HG03196 (cell line): ENCODE data around the gene SHISAL1.

Experiments used
- ATAC-seq: cut with Tn5 transposase; IDR thresholded peaks from one replicate; pipeline ENCODE4 v1.9.1; 2021; ENCODE audit not compliant: unreplicated experiment

The SHISAL1 gene

DNA sequence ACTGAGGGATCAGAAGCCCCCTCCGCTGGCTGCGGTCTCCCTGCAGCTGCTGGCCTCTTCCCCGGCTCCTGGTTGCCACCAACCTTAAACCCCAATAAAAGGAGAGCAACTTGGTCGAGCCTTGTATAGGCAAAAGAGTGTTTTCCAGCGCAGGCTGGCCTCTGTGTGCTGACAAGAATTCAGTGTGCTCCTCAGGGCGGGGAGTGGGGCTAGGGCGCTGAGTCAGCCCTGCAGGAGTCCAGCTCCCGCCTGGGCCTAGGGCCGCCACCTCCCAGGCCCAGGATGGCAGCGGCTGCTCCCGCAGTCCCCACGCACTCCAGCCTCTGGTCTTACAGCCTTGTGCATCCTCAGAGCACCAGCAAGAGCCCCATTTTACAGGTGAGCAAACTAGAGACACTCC lies at the start of gene SHISAL1:
Gene SHISAL1, minus strand, starts transcription at position 186 of the 400 bp plus-strand sequence. CDS start 12,006 bp downstream, outside the sequence.
- ATAC-seq = no peak

DNA sequence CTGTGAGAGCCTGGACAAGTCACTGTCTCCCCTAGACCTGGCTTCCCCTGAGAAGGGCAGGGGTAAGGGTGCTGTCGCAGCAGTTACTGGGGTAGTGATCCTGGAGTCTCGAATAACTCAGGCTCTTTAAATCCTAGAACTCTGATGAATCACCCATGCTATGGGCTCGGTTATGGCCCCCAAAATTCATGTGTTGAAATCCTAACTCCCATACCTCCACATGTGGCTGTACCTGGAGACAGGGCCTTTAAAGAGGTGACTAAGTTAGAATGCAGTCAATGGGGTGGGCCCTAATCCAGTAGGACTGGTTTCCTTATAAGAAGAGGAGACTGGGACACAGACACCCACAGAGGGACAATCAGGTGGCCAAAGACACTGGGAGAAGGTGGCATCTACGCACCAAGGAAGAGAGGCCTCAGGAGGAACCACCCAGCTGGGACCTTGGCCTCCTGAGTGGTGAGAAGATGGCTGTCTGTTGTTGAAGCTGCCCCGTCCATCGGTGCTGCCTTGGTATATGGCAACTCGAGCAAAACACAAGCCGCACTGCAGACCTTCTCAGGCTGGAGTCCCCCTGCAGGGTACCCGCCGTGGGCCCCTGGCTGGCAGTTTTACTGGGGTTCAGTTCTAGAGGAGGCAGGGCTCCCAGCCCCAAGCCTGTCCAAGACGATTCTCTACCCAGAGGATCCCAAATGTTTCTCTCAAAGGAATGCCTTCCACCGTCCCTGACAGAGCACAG lies 48.8 kb upstream of the SHISAL1 start:
- ATAC-seq = no peak

DNA sequence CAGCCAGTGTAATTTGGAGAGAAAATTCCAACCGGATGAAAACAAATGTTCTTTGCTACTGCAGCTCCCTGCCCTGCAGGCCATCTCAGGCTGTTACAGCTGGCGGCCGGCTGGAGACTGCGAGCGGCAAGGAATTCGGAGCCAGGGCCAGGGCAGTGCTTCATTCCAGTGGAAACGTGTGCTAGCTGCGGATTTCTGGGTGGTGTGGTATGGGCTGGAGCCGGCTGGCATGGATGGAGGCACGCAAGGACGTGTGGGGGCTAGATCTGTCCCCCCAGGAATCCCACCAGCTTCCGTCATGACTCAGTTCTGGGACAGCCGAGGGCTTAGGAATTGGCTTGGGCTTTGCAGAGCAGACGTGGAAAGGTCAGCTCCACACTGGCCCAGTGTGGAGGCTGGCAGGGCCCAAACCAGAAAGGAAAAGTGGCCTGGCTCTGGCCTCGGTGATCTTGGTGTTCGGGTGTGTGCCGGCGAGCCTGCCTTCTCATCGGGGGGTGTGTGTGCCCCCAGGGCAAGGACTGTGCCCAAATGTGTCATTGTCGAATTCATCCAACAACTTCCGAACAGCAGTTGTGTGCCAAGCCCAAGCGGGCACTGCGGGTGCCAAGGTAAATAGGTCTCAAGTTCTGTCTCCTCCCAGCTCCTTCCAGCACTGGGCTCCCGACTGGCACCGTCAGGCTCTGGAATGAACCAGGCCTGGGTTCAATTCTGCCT lies 48.1 kb upstream of the SHISAL1 start:
- no peak for ATAC-seq

DNA sequence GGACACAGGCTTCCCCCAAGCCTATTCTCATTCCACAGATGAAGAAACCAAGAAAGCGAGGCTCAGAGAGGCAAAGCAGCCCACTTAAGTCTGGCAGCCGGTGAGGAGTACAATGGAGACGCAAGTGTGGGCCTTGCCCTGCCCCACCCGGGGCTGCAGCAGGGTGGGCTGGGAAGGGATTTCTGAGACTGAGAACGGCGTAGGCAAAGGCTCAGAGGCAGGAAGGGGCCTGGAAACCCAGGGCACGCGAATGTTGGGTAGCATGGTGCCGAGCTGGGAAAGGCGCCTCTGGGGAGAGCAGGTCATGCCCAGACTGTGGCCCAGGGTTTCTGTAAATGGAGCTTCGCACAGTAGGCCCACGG lies 47.5 kb upstream of the SHISAL1 start:
- no peak for ATAC-seq

DNA sequence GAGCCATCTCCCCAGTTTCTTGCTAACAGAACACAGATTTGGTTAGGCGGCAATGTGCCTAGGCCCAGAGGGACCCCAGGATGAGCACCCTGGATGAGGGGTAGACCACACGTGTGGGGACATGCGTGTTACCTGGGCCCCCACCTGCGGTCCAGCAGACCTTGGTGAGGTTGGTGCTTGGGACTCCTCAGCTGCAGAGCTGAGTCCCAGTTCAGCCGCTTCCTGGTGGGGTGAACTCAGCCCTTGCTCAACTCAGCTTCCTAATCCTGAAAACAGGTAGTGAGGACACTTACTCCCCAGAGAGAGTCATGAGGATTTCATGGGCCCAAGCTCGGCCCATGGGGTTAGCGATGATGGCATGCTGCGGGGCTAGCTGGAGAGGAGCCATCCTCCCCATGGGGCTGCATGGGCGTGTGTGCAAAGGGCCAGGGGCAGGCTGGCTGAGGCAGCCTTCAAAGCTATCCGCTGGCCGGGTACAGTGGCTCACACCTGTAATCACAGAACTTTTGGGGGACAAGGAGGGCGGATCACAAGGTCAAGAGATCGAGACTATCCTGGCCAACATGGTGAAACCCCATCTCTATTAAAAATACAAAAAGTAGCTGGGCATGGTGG lies 46.9 kb upstream of the SHISAL1 start:
- ATAC-seq = no peak

DNA sequence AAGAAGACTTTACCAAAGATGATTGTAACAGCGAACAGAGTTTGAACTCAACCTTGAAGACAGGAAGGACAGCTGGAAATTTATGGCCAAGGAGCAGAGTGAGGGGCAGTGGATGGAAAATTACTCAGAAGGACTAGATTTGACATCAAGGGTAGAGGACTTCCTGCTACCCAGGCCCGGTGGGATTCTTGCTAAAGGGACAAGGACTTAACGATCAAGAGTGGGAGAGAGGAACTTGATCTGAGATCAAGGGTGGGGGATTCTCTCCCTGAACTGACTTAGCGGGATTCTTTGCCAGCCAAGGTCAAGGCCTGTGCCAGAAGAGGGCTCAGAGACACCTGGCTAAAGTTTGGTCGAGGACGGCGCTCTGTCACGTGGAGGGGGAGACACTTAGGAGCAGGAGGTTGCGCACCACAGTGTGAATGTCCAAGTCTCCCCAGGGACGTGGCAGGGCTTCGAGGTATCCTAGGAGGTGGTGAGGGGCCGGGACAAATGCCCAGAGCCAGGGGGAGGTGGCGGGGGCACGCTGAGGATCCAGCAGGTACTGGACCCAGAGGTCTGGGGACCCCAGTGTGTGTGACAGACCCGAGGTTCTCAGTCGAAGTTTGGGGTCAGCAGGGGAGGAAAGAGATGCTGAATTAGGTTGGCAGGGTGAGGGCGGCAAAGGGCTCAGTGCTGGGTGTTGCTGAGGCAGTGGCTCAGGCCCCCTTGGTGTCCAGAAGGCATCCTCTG lies 46.1 kb upstream of the SHISAL1 start:
- no peak for ATAC-seq

DNA sequence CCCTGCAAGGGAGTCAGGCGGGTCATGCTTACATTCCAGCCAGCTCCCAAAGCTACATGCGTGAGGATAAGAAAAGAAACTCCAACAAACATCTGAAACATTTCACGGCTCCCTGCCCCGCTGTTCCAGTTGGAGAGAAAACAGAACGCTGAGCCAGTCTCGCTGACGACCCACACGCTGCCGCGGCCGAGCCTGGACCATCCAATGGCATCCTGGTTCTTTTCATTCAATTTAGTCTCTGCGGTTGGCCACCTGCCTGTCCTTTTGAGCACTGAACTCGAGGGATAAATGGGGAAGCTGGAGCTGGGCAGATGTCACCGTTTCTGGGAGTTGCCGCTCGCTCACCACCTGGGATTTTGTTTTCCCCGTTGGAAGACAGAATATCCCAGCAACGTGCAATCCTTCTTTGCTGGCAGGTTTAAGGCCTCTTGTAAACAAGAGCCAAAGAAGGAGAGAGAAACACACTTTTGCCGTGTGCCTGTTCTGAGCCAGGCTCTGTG lies 45.3 kb upstream of the SHISAL1 start:
- ATAC-seq = no peak

DNA sequence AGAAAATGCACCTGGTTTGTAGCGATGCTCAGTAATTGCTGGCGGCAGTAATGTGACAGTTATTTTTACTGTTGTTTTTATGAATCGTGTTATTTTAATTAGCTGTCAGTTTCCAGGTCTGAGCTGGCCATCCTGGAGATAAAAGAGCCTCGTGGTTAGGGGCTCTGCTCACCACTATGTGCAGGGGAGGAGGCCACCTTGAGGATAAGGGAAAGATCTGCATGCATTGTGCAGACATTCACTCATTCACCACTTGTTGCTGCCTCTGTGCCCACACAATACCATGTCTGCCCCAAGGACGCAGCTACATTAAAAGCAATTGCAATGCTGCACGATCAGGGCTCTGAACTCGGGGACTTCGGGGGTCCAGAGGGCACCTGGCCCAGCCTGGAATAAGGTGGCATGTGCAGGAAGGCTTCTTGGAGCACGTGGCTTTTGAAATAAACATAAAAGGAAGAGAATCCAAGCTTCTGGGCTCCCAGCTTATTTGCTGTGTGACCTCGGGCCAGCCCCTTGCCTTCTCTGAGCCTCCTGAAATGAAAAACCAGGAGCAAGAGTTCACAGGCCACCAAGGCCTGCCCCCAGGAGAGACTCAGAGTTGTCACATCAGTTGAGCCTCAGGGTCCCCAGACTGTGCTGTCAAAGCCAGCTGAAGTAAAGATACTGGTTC lies 44.7 kb upstream of the SHISAL1 start:
- no peak for ATAC-seq

DNA sequence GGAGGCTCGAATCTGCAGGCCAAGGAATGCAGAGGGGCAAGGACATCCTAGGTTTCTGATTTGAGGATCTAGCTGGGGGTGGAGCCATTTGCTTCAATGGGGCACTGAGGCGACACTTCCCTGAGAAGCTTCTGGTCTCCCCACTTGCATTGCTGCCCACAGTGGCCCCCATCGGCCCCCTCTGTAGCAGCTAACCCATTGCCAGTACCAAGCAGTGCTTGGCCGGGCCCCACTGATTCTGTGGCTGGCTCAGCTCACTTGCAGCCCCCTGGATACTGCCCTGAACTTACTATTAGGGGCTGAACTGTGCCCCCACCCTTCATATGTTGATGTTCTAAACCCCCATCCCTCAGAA lies 42.9 kb upstream of the SHISAL1 start:
- no peak for ATAC-seq

DNA sequence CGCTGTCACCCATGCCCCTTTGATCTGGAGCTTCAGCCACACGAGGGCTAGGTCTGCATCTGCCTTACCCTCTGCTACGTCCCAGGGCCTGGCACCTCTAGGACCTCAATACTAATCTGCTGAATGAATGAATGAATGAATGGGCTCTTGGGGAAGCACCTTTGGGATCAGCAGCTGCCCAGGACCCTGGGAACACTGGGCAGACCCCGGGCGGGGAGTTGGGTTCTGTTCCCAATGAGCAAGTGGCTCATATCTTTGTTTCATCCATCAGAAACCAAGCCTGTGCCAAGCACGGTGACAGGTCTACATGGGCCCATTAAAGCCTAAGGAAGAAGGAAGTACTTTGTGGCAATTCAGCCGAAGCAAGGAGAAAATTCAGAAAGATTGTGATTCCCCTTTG lies 41.5 kb upstream of the SHISAL1 start:
- no peak for ATAC-seq

DNA sequence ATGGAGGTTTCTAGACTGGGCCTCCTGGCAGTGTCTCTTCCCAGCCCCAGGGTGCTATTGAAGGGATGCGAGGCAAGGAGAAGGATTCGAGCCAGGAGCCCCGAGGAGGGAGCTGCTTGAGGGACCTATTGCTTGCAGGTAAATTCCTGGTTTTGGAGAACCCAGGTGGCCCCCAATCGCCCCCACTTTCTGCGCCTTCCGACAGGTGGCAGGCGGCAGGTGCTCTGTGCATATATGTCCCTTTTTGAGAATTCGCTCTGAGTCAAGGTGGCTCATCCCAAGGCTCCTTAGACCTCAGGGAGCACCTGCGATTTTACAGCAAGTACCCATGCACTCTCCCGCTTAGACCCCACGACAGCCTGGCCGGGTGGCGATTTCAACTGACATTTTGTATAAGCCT lies 40.3 kb upstream of the SHISAL1 start:
- no peak for ATAC-seq

DNA sequence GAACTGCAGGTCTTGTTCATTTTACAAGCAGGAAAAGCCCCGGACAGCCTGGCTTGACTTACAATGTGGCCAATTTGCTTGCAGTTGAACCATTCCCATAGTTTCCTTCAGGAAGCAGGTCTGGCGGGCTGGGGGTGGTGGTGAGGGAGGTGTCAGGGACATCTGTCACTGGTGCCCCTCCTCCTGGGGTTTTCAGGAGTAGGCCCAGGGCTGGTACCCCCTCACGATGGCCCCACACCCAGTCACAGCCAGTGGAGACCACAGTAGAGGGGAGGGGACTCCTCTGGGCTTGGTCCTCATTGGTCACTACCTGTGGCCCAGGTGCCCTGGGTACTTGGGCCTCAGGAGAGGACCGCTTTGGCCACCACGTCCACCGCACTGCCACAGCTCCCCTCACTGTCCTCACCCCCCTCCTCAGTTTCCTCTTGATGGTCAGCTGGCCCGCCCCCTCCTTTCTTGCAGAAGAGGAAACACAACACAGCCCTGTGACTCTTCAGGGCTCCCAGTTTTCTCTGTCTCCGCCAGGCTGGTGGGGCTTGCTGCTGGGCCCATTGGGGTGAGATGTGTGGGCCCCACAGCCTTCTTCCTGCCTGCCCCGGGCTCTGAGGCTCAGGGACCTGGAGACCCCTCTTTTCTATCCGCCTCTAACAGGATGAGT lies 39.8 kb upstream of the SHISAL1 start:
- ATAC-seq = no peak

DNA sequence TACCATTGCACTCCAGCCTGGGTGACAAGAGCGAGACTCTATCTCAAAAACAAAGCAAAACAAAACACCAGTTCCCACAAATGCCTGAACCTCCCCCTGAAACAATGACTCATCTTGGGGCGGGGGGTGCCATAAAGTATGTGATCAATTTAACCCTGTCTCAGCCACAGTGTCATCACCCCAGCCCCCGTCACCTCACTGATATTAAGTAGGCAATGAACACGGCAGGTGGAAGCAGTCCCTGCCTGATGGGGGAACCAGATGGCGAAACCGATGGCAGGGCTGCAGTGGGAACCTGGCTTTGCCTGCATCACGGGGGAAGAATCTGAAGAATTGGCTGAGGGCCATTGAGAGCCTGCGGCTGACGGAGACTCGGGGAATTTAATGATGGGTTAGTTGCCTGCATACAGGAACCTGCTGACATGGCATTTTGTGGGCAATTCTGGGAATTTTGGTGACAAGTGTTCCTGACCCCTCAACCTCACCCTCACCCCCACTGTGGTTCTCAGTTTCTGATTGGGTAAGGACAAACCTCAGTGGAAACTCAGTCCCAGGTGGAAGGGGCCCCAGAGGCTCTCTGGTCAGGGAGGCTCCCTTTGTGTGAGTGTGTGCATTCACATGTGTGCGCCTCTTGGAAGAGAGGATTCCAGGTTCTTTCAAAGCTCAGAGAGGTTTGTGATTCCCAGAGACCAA lies 39.1 kb upstream of the SHISAL1 start:
- ATAC-seq = no peak

DNA sequence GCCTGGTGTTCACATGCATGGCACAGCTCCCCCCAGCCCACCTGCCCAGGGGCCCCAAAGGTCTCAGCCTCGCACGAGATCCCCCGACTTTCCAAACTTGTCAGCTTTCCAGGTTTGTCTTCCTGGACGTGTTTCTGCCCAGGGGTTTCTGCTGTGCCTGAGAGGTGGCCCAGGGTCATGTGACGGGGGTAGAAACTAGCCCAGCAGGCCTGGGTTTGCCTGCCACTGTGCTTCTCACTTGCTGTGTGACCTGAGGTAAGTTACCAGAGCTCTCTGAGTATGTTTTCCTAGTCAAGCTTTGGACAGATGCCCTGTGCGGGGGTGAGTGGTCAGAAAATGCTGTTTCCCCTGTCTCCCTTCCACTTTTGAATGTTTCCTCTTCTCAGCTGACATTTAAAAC lies 38.3 kb upstream of the SHISAL1 start:
- no peak for ATAC-seq

DNA sequence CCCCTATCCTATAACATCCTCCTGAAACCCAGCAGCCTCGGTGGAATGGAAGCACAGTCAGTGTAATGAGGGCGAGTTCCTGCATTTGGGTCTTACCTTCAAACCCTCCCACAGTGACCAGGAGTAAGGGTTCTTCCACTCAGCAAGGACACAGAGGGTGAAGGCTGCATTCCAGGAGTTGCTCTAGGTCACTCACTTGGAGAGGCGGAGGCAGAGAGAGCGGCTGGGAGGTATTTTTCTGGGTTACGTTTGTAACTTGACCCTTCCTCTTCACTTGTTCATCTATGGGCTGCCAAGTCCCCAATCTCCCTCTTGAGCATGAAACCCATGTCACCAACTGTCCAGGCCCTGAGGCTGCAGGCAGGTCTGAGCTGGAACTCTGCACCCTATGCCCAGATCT lies 36.8 kb upstream of the SHISAL1 start:
- ATAC-seq = no peak

DNA sequence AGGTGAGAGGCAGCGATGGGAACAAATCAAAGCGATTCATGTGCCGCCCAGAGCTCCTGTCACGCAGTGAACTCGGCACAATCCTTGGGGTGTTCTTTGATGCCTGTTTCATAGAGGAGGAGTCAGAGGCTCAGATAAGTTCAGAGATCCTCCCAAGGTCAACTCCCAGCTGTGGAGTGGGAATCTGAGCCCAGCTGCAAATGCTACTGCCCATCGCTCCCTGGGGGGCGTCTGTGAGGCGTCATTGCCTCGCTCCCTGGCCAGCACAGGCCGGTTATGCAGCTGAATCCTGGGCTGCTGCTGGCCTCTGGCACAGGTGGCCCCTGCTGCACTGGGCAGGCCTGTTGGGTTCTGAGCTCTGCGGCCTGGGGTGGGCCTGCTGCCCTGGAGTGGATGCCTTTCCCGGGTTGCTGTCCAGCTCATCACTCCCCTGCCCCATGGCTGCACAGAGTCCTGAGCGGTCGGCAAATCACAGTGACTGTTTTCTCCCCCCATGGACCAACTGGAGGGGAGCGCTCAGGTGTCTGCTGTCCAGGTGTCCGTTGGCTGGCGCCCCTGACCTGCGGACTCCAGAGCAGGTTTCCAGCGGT lies 36.3 kb upstream of the SHISAL1 start:
- no peak for ATAC-seq

DNA sequence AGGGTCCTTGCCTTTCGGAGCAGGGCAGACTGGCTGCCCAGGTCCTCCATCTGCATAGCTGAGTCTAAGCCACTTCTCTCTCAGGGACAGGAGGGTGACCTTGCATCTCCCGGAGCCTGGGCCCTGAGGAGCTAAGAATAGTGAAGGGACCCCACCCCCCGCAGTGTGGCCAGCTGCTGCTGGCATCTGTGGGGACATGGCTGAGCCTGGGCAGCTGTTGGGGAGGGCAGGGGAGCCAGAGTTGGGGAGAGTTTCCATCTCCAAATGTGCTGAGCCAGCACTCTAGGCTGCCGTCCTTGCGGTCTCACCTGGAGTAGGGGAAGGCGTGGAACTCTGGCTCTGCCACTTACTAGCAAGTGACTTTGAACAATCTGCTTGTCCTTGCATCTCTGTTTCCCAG lies 34.8 kb upstream of the SHISAL1 start:
- ATAC-seq = no peak

DNA sequence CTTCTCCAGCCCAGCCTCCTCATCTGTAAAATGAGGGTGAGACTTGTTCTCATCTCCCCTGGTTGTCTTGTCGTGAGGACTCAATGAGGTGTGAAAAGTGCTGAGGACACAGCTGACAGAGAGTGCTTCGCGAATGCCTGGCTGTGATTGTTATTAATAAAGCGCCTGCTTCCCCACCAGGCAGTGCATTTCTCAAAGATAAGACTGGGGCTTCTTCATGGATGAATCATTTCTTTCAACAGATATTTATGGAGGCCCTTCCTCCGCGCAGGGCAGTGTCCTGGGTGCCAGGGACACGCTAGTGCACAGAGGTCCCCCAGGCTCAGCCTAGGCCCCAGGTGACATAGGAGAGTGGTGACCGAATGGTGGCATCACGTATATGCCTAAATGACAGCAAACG lies 34.3 kb upstream of the SHISAL1 start:
- no peak for ATAC-seq

DNA sequence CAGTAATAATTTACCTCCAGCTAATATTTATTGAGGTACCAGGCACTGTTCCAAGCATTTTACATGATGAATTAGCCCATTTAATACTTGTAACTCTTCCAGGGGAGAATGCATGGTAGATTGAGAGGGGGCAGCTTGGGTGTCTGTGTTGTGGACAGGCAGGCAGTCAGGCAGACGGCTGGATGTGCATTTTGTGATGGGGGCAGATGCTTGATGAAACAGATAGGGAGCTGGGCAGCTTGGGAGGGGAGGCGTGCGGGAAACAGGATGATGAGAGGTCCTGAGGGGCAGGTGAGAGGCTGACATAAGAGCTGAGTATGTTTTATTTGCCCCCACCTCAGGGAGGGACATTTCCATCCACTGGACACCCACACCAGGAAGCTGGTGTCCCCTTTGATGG lies 33.1 kb upstream of the SHISAL1 start:
- no peak for ATAC-seq

DNA sequence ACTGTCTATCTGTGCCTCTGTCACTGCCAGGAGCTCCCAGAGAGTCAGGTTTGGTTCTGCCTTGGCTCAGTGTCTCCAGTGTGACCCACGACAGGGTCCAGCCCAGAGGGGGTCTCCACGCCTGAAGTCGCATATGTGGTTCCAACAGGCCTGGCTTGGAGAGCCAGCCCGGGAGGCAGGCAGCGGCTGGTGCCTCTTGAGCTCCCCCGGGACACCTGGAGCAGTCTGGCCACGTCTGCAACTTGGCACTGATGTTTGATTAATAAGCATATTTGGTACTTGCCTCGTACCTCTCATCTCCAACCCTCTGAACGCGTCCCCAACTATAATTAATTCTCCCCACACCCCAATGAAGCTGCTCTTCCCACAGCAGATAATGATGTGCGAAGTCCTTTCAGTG lies 31.7 kb upstream of the SHISAL1 start:
- ATAC-seq = no peak
